Measurements from ENCODE around the gene ABL1.
"Not testable (repeated sequence)": the region's sequence is repeated elsewhere in the genome, so short reads cannot be mapped to it uniquely, and the experiment has no call there.

DNA sequence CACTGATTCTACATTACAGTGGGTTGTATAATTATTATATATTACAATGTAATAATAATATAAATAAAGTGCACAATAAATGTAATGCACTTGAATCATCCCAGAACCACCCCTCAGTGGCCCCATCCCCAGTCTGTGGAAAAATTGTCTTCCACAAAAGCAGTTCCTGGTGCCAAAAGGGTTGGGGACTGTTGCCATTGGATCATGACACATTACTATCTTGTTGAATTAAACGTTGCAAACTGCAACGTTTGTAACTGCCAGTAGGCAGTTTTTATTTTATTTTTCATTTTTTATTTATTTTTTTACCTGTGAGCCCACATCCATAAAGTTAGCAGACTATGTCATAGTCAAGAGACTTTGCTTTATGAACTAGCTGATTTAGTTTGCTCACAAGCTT is 41.0 kb upstream of the ABL1 start:
- not testable (repeated sequence) for TF ChIP-seq ZFP3 (tag by site-specific recombination; IDR thresholded peaks at IDR 0.05; ENCODE audit: low read depth); ZNF768 (tag by site-specific recombination; IDR thresholded peaks at IDR 0.05); BCL11A (tag by site-specific recombination; IDR thresholded peaks at IDR 0.05; ENCODE audit: low read depth); ZNF571 (tag by site-specific recombination; IDR thresholded peaks at IDR 0.05)

Measured in HEK293 (cell line).